GM19035 (cell line): ENCODE data around the gene CHAC1.
"Not testable (repeated sequence)": the region's sequence is repeated elsewhere in the genome, so short reads cannot be mapped to it uniquely, and the experiment has no call there.

Source experiments
- ATAC-seq: cut with Tn5 transposase; IDR thresholded peaks from one replicate; pipeline ENCODE4 v1.9.1; 2021; ENCODE audit not compliant: unreplicated experiment

CHAC1 gene

DNA sequence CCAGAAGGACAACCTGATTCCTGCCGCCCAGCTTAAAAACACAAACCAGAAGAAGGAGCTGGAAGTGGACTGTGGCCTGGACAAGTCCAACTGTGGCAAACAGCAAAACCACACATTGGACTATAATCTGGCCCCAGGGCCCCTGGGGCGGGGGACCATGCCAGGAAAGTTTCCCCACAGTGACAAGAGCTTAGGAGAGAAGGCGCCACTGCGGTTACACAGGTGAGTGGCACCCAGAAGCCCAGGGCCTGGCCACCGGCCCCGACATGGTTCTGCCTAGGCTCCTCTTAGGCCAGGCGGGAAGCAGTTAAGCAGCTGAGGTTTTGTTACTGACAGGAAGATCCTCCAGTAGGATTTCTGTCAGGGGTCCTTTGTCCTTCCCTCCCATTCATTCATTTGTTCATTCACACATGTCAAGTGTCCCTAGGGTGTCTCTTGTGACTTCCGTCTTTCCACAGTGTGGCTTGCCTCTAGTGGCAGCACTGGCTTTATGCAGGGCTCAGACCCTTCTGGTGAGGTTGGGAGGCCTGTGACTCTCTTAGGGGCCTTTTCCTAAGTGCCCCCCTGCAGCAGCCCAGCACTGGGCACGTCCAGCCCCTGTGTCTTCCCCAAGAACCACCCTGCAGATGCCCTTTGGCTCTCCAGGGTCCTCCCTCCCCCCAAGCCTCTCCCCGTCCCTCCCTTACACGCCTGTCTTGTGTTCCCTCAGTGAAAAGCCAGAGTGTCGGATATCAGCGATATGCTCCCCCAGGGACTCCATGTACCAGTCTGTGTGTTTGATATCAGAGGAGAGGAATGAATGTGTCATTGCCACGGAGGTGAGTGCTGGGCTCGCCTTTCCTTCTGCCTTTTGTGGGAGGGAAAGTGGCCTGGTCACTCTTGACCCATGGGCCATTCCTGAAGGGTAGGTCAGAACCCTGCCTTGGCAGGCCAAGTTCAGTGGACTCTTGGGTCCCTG lies 16.3 kb upstream of the CHAC1 start:
- ATAC-seq: no peak

GRCh38 chr15:40937762-40938535 lies 15.3 kb upstream of the CHAC1 start:
- ATAC-seq: no peak

DNA sequence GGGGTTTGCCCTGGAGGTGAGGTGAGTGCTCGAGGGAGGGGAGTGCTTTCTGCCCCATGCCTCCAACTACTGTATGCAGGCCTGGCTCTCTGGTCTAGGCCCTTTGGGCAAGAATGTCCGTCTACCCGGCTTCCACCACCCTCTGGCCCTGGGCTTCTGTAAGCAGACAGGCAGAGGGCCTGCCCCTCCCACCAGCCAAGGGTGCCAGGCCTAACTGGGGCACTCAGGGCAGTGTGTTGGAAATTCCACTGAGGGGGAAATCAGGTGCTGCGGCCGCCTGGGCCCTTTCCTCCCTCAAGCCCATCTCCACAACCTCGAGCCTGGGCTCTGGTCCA lies 14.8 kb upstream of the CHAC1 start:
- no peak for ATAC-seq

DNA sequence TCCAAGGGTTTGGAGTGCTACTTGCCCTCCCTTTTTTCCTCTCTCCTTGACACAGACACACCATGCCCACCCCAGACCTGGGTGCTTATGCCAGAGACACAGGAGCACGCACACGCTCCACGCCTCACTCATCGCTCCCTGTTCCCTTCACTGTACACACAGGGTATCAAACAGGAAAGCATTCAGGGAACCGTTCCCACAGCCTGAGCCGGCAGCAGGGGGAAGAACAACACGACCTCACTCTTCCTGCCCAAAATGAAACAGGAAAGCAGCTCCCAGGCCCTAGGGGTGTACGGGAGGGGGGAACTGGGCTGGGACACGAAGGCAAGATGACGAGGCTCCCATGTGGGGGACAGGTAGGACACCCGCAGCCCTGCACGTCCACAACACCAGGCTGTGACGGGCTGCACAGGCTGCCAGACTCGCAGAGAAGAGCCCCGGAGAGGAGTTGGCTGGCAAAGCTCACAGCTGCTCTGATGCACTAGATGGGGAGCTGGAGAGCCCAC lies 12.9 kb upstream of the CHAC1 start:
- ATAC-seq: no peak

GRCh38 chr15:40941068-40941527 lies 12.2 kb upstream of the CHAC1 start:
- ATAC-seq: no peak

GRCh38 chr15:40941528-40942336 lies 11.5 kb upstream of the CHAC1 start:
- peak; percentile 74 for ATAC-seq

- ATAC-seq: no peak
These were observed 10.9 kb upstream of the CHAC1 start for GRCh38 chr15:40942337-40942854.

DNA sequence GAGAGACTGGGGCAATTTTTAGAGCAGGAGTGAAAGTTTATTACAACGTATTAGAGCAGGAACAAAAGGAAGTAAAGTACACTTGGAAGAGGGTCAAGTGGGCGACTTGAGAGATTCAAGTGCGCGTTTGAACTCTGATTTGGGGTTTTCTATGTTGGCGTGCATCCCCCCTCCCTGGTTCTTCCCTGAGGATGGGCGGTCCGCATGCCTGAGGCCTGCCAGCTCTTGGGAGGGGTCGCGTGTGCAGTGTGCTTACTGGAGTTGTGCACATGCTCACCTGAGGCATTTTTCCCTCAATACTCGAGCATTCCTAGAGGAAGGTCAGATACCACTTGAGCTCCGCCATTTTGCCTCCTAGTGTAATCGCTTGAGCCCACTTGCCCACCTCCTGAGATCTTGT lies 10.4 kb upstream of the CHAC1 start:
- ATAC-seq: no peak

GRCh38 chr15:40943764-40944365 lies 9.4 kb upstream of the CHAC1 start:
- no peak for ATAC-seq

GRCh38 chr15:40944510-40945296 lies 8.6 kb upstream of the CHAC1 start:
- ATAC-seq: no peak

GRCh38 chr15:40948706-40949473 lies 4.4 kb upstream of the CHAC1 start:
- ATAC-seq: no peak

GRCh38 chr15:40949756-40950207 lies 3.5 kb upstream of the CHAC1 start:
- no peak for ATAC-seq

DNA sequence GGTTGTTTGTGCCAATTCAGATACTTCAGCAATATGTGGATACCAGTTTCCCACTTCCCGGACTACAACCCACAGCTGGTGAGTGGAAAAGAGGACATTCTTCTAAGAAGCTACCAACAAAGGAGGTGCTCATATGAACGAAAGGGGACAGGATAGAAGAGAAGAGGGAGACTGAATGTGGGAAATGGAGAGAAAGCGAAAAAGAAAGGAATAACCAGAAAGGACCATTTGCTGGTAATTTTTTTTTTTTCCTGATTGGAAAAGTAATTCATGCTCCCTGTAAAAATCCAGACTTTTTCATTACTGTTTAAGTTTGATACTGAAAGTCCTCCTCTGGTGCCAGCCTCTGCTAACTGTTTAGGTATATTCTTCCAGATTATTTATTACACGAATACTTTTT lies 1.5 kb upstream of the CHAC1 start:
- ATAC-seq: no peak

DNA sequence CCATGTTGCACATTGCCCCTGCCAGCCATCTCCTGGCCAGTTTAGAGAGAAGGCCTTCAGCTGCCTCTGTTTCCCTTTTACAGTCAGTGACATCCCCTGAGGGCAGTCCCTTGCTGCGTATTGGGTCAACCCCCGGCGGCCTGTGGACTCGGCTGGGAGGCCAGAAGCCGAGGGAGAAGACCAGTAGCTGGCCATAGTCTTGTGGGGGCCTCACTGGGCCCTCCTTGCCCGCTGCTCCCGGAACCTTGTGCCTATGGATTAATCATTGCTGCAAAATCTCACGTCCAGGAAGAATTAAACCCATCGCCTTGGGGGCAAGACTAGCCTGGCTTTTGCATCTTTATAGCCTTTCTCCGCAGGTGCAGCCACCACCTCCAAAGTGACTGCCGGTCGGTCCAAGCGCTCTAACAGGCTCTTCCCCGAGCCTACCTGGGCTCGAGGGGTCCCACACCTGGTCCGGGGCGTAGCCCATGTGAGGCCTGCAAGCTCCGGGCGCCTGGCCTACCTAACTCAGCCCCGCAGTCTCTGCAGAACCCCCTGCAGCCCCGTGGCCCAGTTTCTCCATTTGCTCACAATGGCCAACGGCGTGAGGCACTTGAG lies 870 bp upstream of the CHAC1 start:
- ATAC-seq: no peak

- no peak for ATAC-seq
These were observed 423 bp downstream of the CHAC1 start for GRCh38 chr15:40953713-40954074.

- not testable (repeated sequence) for ATAC-seq
These were observed 1.0 kb downstream of the CHAC1 start for GRCh38 chr15:40954158-40954848.

DNA sequence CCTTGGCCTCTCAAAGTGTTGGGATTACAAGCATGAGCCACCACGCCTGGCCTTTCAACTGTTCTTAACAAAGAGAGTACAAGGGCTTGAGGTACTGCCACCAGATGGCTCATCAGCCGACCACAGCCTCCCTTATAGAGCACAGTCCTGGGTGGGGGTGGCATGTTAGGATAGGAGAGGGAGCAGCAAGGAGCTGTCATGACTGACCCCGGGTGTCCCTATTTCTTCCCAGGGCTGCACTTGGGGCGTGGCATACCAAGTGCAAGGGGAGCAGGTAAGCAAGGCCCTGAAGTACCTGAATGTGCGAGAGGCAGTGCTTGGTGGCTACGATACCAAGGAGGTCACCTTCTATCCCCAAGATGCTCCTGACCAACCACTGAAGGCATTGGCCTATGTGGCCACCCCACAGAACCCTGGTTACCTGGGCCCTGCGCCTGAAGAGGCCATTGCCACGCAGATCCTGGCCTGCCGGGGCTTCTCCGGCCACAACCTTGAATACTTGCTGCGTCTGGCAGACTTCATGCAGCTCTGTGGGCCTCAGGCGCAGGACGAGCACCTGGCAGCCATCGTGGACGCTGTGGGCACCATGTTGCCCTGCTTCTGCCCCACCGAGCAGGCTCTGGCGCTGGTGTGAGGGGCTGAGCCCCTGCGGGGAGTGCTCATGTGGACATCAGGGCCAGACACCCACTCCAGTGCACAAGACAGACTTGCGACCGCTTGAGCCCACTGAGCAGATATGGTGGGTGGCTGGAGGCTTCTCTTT lies 2.1 kb downstream of the CHAC1 start:
- ATAC-seq: no peak
